Nucleus accumbens (tissue), 56 donors: ENCODE measurements around the gene ZNF772.

ENCODE experiments used
- DNase-seq, 56 donors: peaks; one replicate each; lab custom pipeline; 2025; lab: John Stamatoyannopoulos, UW

Gene ZNF772

GRCh38 chr19:57436417-57436816 is 40.9 kb downstream of the ZNF772 start:
- DNase-seq, result no peak

- peak; percentile 80 to 99 (median 95) for DNase-seq
These were observed 42.0 kb downstream of the ZNF772 start, which contains the start of gene ZNF749 for GRCh38 chr19:57435062-57435978. TSS of gene ZNF749 (plus strand) at chr19:57435325. CDS start at chr19:57435579, 254 bp downstream.

- no peak for DNase-seq
These were observed 42.8 kb downstream of the ZNF772 start for GRCh38 chr19:57434386-57435061.

GRCh38 chr19:57421037-57421436 is 56.3 kb downstream of the ZNF772 start:
- no peak for DNase-seq

- no peak for DNase-seq
These were observed 57.9 kb downstream of the ZNF772 start for GRCh38 chr19:57419439-57419838.
